K562 (cell line): ENCODE results near the gene RBM19.

ENCODE experiments used
- CTCF ChIP-seq, 3 experiments: IDR thresholded peaks in 2 of 3; conservative IDR thresholded peaks in 1 of 3; 2 replicates each; pipeline ENCODE4 v1.5.1; 2011 to 2012; ENCODE audit warnings: low read length in 3 of 3, mild to moderate bottlenecking in 3 of 3, control low read depth in 2 of 3, improper control_type of control experiment in 1 of 3, inconsistent platforms in 1 of 3, low read depth in 1 of 3, mixed read lengths in 1 of 3, moderate library complexity in 1 of 3; ENCODE audit not compliant: insufficient read depth in 2 of 3
- PML ChIP-seq: IDR thresholded peaks from 2 replicates; pipeline ENCODE4 v1.6.1; 2012; ENCODE audit warnings: low read length, inconsistent platforms
- PRDM10 ChIP-seq: fragments of 450-650 bp; IDR thresholded peaks from 2 replicates; pipeline ENCODE4 v1.6.1; 2018; ENCODE audit not compliant: partially characterized antibody

- TF ChIP-seq PML = no peak
- no peak for TF ChIP-seq PRDM10
- no peak for TF ChIP-seq CTCF (IDR thresholded peaks at IDR 0.05 in 2 of 3, conservative IDR thresholded peaks at IDR 0.05 in 1 of 3; ENCODE audit: insufficient read depth in 2 of 3, low read depth in 1 of 3, low read length in 3 of 3)
These were observed 163.0 kb downstream of the RBM19 start for GRCh38 chr12:113802966-113803758.
